Activated CD8-positive, alpha-beta T cell treated with anti-CD3 and anti-CD28 coated beads for 36 hours (primary cell): ENCODE results near the gene PNPLA1. TPM values are rescaled to one million over a fixed set of nuclear protein-coding genes. Genes with fewer than 3 reads are reported as not detected.

Experiments
- ATAC-seq: fragments of 200-7000 bp; cut with Tn5 transposase; one replicate; pipeline ENCODE4 v1.10.0; 2021; ENCODE audit warnings: mild to moderate bottlenecking, moderate library complexity
- CTCF ChIA-PET: fragments of 350-600 bp; sonication (Branson Sonifier 250); formaldehyde crosslinking; loops from one replicate; lab custom pipeline; 2021; ENCODE audit warnings: antibody characterized with exemption; lab: Charles Lee
- POLR2A ChIA-PET: fragments of 350-600 bp; sonication (Branson Sonifier 250); formaldehyde crosslinking; loops from one replicate; lab custom pipeline; 2021; ENCODE audit warnings: antibody characterized with exemption; lab: Charles Lee
- DNase-seq: peaks from one replicate; pipeline ENCODE4 v3.0.0-alpha.2; 2020
- H3K27ac Mint-ChIP-seq: one replicate; pipeline ENCODE4 v1.8.0; 2021; ENCODE audit warnings: mild to moderate bottlenecking, mixed read lengths
- H3K27me3 Mint-ChIP-seq: one replicate; pipeline ENCODE4 v1.8.0; 2021; ENCODE audit warnings: mixed read lengths
- H3K36me3 Mint-ChIP-seq: one replicate; pipeline ENCODE4 v1.8.0; 2021; ENCODE audit warnings: low read depth, mixed read lengths
- H3K4me1 Mint-ChIP-seq: one replicate; pipeline ENCODE4 v1.8.0; 2021; ENCODE audit warnings: low read depth, mixed read lengths
- H3K4me3 Mint-ChIP-seq: one replicate; pipeline ENCODE4 v1.8.0; 2021; ENCODE audit warnings: mild to moderate bottlenecking, moderate library complexity, mixed read lengths
- H3K9me3 Mint-ChIP-seq: one replicate; pipeline ENCODE4 v1.8.0; 2021; ENCODE audit warnings: mixed read lengths
- CTCF ChIP-seq: fragments of 200-600 bp; IDR thresholded peaks from one replicate; pipeline ENCODE4 v1.8.0; 2022; ENCODE audit warnings: antibody characterized with exemption, mild to moderate bottlenecking
- intact Hi-C: fragments of 100-400 bp; cut with micrococcal nuclease; formaldehyde crosslinking; loops from one replicate; pipeline ENCODE4 v1.10.0; 2022
- total RNA-seq, 2 experiments: library from RNA; stranded (reverse); gene quantifications; one replicate each; pipeline ENCODE4 v1.2.3, GENCODE V29; 2021

The PNPLA1 gene
- total RNA-seq, 2 experiments from 2014 or later: not detected

- intact Hi-C loops: no loop called here
- ChIA-PET CTCF (interaction anchor here (0.7 kb wide), 1 partner anchor 45 kb away, joined by 3 read pairs; no protein-coding TSS in a partner anchor), POLR2A (no interaction called here)
- H3K9me3 Mint-ChIP-seq: no peaks in the 10 kb centered on the region
- peaks cover 1% of the 10 kb centered on the region for H3K4me1 Mint-ChIP-seq
- H3K27ac Mint-ChIP-seq: no peak overlapping the region
- peaks cover 1% of the 10 kb centered on the region for H3K27me3 Mint-ChIP-seq
- no peak overlapping the region for H3K4me3 Mint-ChIP-seq
- DNase-seq: no peak
- no peak for TF ChIP-seq CTCF
- no peaks in the 10 kb centered on the region for H3K36me3 Mint-ChIP-seq
- no peak for ATAC-seq
Measured at GRCh38 chr6:36296240-36296639, 26.4 kb downstream of the PNPLA1 start.

- ChIA-PET POLR2A (interaction anchor here (0.7 kb wide), 1 partner anchor 8 kb away, joined by 3 read pairs; no protein-coding TSS in a partner anchor), CTCF (interaction anchor here (0.8 kb wide), 1 partner anchor 16 kb away, joined by 3 read pairs; no protein-coding TSS in a partner anchor)
- H3K4me1 Mint-ChIP-seq: no peaks in the 10 kb centered on the region
- TF ChIP-seq CTCF: no peak
- H3K36me3 Mint-ChIP-seq: no peaks in the 10 kb centered on the region
- no peaks in the 10 kb centered on the region for H3K9me3 Mint-ChIP-seq
- peaks cover 5% of the 10 kb centered on the region for H3K27me3 Mint-ChIP-seq
- H3K27ac Mint-ChIP-seq: no peak overlapping the region
- no peak overlapping the region for H3K4me3 Mint-ChIP-seq
- DNase-seq: no peak
- intact Hi-C loops: no loop called here
- no peak for ATAC-seq
Measured at GRCh38 chr6:36297051-36297450, 27.2 kb downstream of the PNPLA1 start.

DNA sequence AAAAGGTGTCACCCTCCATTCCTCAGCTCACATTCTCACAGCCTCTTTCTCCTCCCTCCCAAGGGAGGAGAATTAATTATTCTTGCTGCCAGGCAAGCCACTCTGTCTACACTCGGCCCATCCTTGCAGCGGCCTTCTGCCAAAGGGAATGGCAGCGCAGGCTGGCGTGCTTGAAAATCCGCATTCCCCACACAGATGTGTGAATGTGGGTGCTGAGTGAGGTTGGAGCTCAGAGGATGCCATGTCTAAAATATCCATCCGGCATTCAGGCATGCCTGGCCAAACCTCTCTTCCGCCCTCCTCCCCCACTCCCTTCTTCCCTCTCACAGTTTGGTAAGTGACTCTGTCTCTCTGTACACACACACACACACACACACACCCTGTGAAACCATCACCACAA lies 27.7 kb downstream of the PNPLA1 start:
- H3K4me3 Mint-ChIP-seq: no peak overlapping the region
- CTCF ChIA-PET: interaction anchor here (0.8 kb wide), 1 partner anchor 17 kb away, joined by 3 read pairs; no protein-coding TSS in a partner anchor

DNA sequence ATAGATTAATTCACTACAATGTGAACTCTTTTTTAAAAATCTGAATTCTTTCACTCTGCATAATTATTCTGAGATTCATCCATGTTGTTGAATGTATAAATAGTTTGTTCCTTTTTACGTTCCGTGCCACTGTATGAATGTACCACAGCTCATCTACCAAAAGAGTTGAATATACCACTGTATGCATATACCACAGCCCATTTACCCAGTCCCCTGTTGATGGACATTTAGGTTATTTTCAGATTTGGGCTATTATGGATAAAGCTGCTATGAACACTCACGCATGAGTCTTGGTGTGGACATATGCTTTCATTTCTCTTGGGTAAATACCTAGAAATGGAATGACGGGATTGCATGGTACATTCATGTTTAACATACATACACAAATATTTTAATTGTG lies 28.2 kb downstream of the PNPLA1 start:
- ATAC-seq: no peak
- H3K36me3 Mint-ChIP-seq: no peaks in the 10 kb centered on the region
- ChIA-PET POLR2A (no interaction called here), CTCF (interaction anchor here (1.7 kb wide), 1 partner anchor 62 kb away, joined by 4 read pairs; no protein-coding TSS in a partner anchor)
- H3K27ac Mint-ChIP-seq: no peak overlapping the region
- no peak overlapping the region for H3K4me3 Mint-ChIP-seq
- no peaks in the 10 kb centered on the region for H3K9me3 Mint-ChIP-seq
- no peaks in the 10 kb centered on the region for H3K4me1 Mint-ChIP-seq
- intact Hi-C loops: no loop called here
- H3K27me3 Mint-ChIP-seq: peaks cover 8% of the 10 kb centered on the region
- TF ChIP-seq CTCF: no peak
- DNase-seq: no peak

More for the DNA sequence above, 27.7 kb downstream of the PNPLA1 start:
- Mint-ChIP-seq H3K27ac (no peak overlapping the region), H3K36me3 (no peaks in the 10 kb centered on the region), H3K9me3 (no peaks in the 10 kb centered on the region), H3K4me1 (no peaks in the 10 kb centered on the region), H3K27me3 (peaks cover 8% of the 10 kb centered on the region)
- no peak for DNase-seq
- intact Hi-C loops: no loop called here
- POLR2A ChIA-PET: no interaction called here
- no peak for TF ChIP-seq CTCF
- no peak for ATAC-seq

GRCh38 chr6:36301085-36301658 lies 31.3 kb downstream of the PNPLA1 start:
- Mint-ChIP-seq H3K27ac (no peak overlapping the region), H3K4me1 (no peaks in the 10 kb centered on the region), H3K9me3 (no peaks in the 10 kb centered on the region), H3K36me3 (no peaks in the 10 kb centered on the region), H3K27me3 (peaks cover 8% of the 10 kb centered on the region), H3K4me3 (no peak overlapping the region)
- DNase-seq: no peak
- ChIA-PET POLR2A (no interaction called here), CTCF (interaction anchor here (1.0 to 5.2 kb wide), 9 partner anchors 10 to 73 kb away, joined by 3 to 63 read pairs (median 5); no protein-coding TSS in a partner anchor)
- intact Hi-C loops: loop anchor here (5.0 to 10.0 kb wide), 2 partner anchors 61 to 276 kb away; partner anchors contain the start of genes MAPK14 and SLC26A8
- ATAC-seq: no peak
- TF ChIP-seq CTCF: no peak
